Esophagus (tissue), 2 donors: ENCODE data around the gene ACLY. TPM values are rescaled to one million over a fixed set of nuclear protein-coding genes. Genes with fewer than 3 reads are reported as not detected.

Source experiments
- H3K27ac ChIP-seq, 2 donors: one replicate each; pipeline ENCODE4 v1.5.1; 2013; ENCODE audit warnings: low read depth in 2 of 2, mild to moderate bottlenecking in 2 of 2, inconsistent platforms in 1 of 2, low read length in 1 of 2, moderate library complexity in 1 of 2
- H3K27me3 ChIP-seq, 2 donors: one replicate each; pipeline ENCODE4 v1.6.1; 2013; ENCODE audit warnings: low read length in 2 of 2, control low read depth in 1 of 2, mild to moderate bottlenecking in 1 of 2; ENCODE audit not compliant: insufficient read depth in 2 of 2, control insufficient read depth in 1 of 2
- H3K36me3 ChIP-seq, 2 donors: one replicate each; pipeline ENCODE4 v1.6.1; 2013; ENCODE audit warnings: low read length in 1 of 2; ENCODE audit not compliant: control insufficient read depth in 2 of 2, insufficient read depth in 2 of 2
- H3K4me1 ChIP-seq, 2 donors: one replicate each; pipeline ENCODE4 v1.6.1; 2013; ENCODE audit warnings: low read length in 1 of 2; ENCODE audit not compliant: control insufficient read depth in 2 of 2, insufficient read depth in 2 of 2
- H3K4me3 ChIP-seq, 2 donors: one replicate each; pipeline ENCODE4 v1.5.1; 2013; ENCODE audit warnings: low read length in 2 of 2, mild to moderate bottlenecking in 2 of 2, low read depth in 1 of 2, moderate library complexity in 1 of 2
- H3K9me3 ChIP-seq, 2 donors: one replicate each; pipeline ENCODE4 v1.6.1; 2013; ENCODE audit warnings: mild to moderate bottlenecking in 2 of 2, low read depth in 1 of 2, low read length in 1 of 2, moderate library complexity in 1 of 2; ENCODE audit not compliant: control insufficient read depth in 2 of 2, insufficient read depth in 1 of 2
- WGBS, 2 donors: extraction: QIAGEN DNeasy Blood & Tissue Kit; methylation state at CpG; one replicate each; pipeline ENCODE4 v1.1.7; 2013; 5-methylcytosine and 5-hydroxymethylcytosine counted together
- polyA plus RNA-seq, 2 donors: library from polyadenylated mRNA; stranded (reverse); fragments of 200-250 nt; gene quantifications; one replicate each; pipeline ENCODE4 v1.2.3, GENCODE V29; 2013
- donor health status: healthy with polysubstance abuse.
- donor health status: Bipolar disorder and iron deficiency.

Gene ACLY
- polyA plus RNA-seq, 2 donors = 16.4 to 27.1 TPM

GRCh38 chr17:41824086-41824485 is 94.7 kb downstream of the ACLY start:
- H3K27me3 ChIP-seq = no peaks in the 10 kb centered on the region
- no peak overlapping the region for H3K4me3 ChIP-seq
- WGBS, 2 donors = 62 to 68% methylated on average over 7 of the region's 7 CpGs
- H3K4me1 ChIP-seq = no peaks in the 10 kb centered on the region
- peaks cover 5 to 6% of the 10 kb centered on the region in 2 donors for H3K36me3 ChIP-seq
- no peaks in the 10 kb centered on the region for H3K9me3 ChIP-seq
- no peak overlapping the region for H3K27ac ChIP-seq

- peaks cover 5% of the 10 kb centered on the region in 2 donors for H3K36me3 ChIP-seq
- no peaks in the 10 kb centered on the region for H3K27me3 ChIP-seq
- 90 to 91% methylated on average over 7 of the region's 7 CpGs for WGBS, 2 donors
- no peak overlapping the region for H3K4me3 ChIP-seq
- no peaks in the 10 kb centered on the region for H3K9me3 ChIP-seq
- H3K27ac ChIP-seq = no peak overlapping the region
- H3K4me1 ChIP-seq = no peaks in the 10 kb centered on the region
These were observed 95.2 kb downstream of the ACLY start for GRCh38 chr17:41823580-41823979.

- no peaks in the 10 kb centered on the region for H3K27me3 ChIP-seq
- no peaks in the 10 kb centered on the region for H3K9me3 ChIP-seq
- no peak overlapping the region for H3K27ac ChIP-seq
- WGBS, 2 donors = 80 to 100% methylated on average over 1 of the region's 1 CpG
- H3K36me3 ChIP-seq = peaks cover 4 to 5% of the 10 kb centered on the region in 2 donors
- H3K4me3 ChIP-seq = no peak overlapping the region
- no peaks in the 10 kb centered on the region for H3K4me1 ChIP-seq
These were observed 95.6 kb downstream of the ACLY start for GRCh38 chr17:41823141-41823524.

- Histone ChIP-seq H3K36me3 (peaks cover 4 to 5% of the 10 kb centered on the region in 2 donors), H3K27ac (no peak overlapping the region), H3K9me3 (no peaks in the 10 kb centered on the region), H3K4me3 (no peak overlapping the region), H3K4me1 (no peaks in the 10 kb centered on the region), H3K27me3 (no peaks in the 10 kb centered on the region)
- 77 to 78% methylated on average over 12 of the region's 12 CpGs for whole genome bisulfite sequencing, 2 donors
These were observed 96.3 kb downstream of the ACLY start for GRCh38 chr17:41822216-41823140.

- Histone ChIP-seq H3K4me1 (no peaks in the 10 kb centered on the region), H3K27me3 (no peaks in the 10 kb centered on the region), H3K9me3 (no peaks in the 10 kb centered on the region), H3K4me3 (no peak overlapping the region), H3K36me3 (peaks cover 4 to 5% of the 10 kb centered on the region in 2 donors), H3K27ac (no peak overlapping the region)
- 83 to 85% methylated on average over 14 of the region's 14 CpGs for WGBS, 2 donors
These were observed 97.0 kb downstream of the ACLY start for GRCh38 chr17:41821776-41822175.

GRCh38 chr17:41818024-41818423 is 100.7 kb downstream of the ACLY start:
- 94 to 96% methylated on average over 20 of the region's 20 CpGs for WGBS, 2 donors
- Histone ChIP-seq H3K27ac (no peak overlapping the region), H3K9me3 (no peaks in the 10 kb centered on the region), H3K27me3 (no peaks in the 10 kb centered on the region), H3K4me1 (no peaks in the 10 kb centered on the region), H3K36me3 (no peaks in the 10 kb centered on the region), H3K4me3 (no peak overlapping the region)

Other genes starting within 250 kb of the ACLY start
- 100 to 1,000 TPM; 342 to 553 TPM for gene EIF1, start 230.1 kb downstream of the ACLY start, polyA plus RNA-seq
- not detected for gene GAST, start 206.6 kb downstream of the ACLY start, polyA plus RNA-seq
- gene HAP1, start 184.3 kb downstream of the ACLY start, polyA plus RNA-seq = 1 to 10 TPM in 1 of 2 donors, under 1 TPM in 1; 0.35 to 1.4 TPM
- gene JUP, start 132.2 kb downstream of the ACLY start, polyA plus RNA-seq = 100 to 1,000 TPM; 445 to 752 TPM
- 1 to 10 TPM; 1.7 TPM for gene P3H4, start 107.0 kb downstream of the ACLY start, polyA plus RNA-seq
- gene FKBP10, start 105.9 kb downstream of the ACLY start, polyA plus RNA-seq = 1 to 10 TPM; 5.8 to 5.9 TPM
- 10 to 100 TPM; 35.9 to 36.0 TPM for gene NT5C3B, start 82.7 kb downstream of the ACLY start, polyA plus RNA-seq
- gene KLHL10, start 81.1 kb downstream of the ACLY start, polyA plus RNA-seq = under 1 TPM; 0.22 to 0.39 TPM
- under 1 TPM; 0.59 to 0.74 TPM for gene KLHL11, start 53.5 kb downstream of the ACLY start, polyA plus RNA-seq
- under 1 TPM; 0.18 to 0.31 TPM for gene ODAD4, start 11.7 kb upstream of the ACLY start, polyA plus RNA-seq
- 10 to 100 TPM; 45.2 to 49.1 TPM for gene CNP, start 47.8 kb upstream of the ACLY start, polyA plus RNA-seq
- 10 to 100 TPM; 55.4 to 66.4 TPM for gene DNAJC7, start 98.5 kb upstream of the ACLY start, polyA plus RNA-seq
- 10 to 100 TPM; 28.8 to 32.5 TPM for gene NKIRAS2, start 101.1 kb upstream of the ACLY start, polyA plus RNA-seq
- under 1 TPM; 0.32 to 0.39 TPM for gene C17orf113, start 131.7 kb upstream of the ACLY start, polyA plus RNA-seq
- gene ZNF385C, start 179.5 kb upstream of the ACLY start, polyA plus RNA-seq = under 1 TPM; 0.12 to 0.24 TPM
- gene DHX58, start 193.8 kb upstream of the ACLY start, polyA plus RNA-seq = 10 to 100 TPM in 1 of 2 donors, 1 to 10 TPM in 1; 8.3 to 17.8 TPM
- gene KAT2A, start 202.4 kb upstream of the ACLY start, polyA plus RNA-seq = 10 to 100 TPM; 34.2 to 86.6 TPM
- under 1 TPM; 0.04 TPM for gene HSPB9, start 203.9 kb upstream of the ACLY start, polyA plus RNA-seq
- gene RAB5C, start 236.0 kb upstream of the ACLY start, polyA plus RNA-seq = 10 to 100 TPM; 61.8 to 93.4 TPM